Measurements from ENCODE around the gene ODAD4. TPM values are rescaled to one million over a fixed set of nuclear protein-coding genes. Genes with fewer than 3 reads are reported as not detected.

Gene ODAD4
- total and polyA plus RNA-seq, 8 donors, result 0.20 to 4.1 (median 0.72) TPM

- Histone ChIP-seq H3K4me3 (peak within 1 kb of the TSS; percentile 86 to 95 (median 90)), H3K9me3 (no peaks in the 10 kb centered on the region), H3K36me3 (peaks cover 0 to 8% (median 0%) of the 10 kb centered on the region in 3 donors), H3K27ac (peak within 1 kb of the TSS; percentile 79 to 87 (median 82)), H3K4me1 (peaks cover 14 to 33% (median 19%) of the 10 kb centered on the region in 3 donors), H3K27me3 (no peaks in the 10 kb centered on the region)
- 0% methylated on average over 37 to 71 of the region's 71 CpGs for WGBS, 2 donors
- FAIRE-seq, result no peak
- ATAC-seq, result peak; percentile 75 to 90 (median 85)
- DNase-seq, result peak; percentile 89 to 96 (median 92)
- intact Hi-C loops (cut with DNase I), result loop anchor here in 1 of 3 donors (10.0 kb wide), 1 partner anchor 148 kb away; the partner anchor contains the start of gene DHX58
- TF ChIP-seq CTCF (IDR thresholded peaks at IDR 0.05), result no peak
Observed at GRCh38 chr17:41966463-41967140, 36.2 kb downstream of the ODAD4 start, which contains the start of gene CNP. Gene CNP, plus strand, starts transcription at chr17:41966795. Its CDS starts 90 bp downstream, at chr17:41966885.

- 4 to 8% methylated on average over 30 to 39 of the region's 39 CpGs for WGBS, 2 donors
- Histone ChIP-seq H3K4me1 (peaks cover 14 to 35% (median 18%) of the 10 kb centered on the region in 3 donors), H3K27ac (peak overlapping the region; percentile 79 to 87 (median 82)), H3K9me3 (no peaks in the 10 kb centered on the region), H3K4me3 (peak overlapping the region; percentile 86 to 95 (median 90)), H3K27me3 (no peaks in the 10 kb centered on the region), H3K36me3 (peaks cover 0 to 8% (median 0%) of the 10 kb centered on the region in 3 donors)
- peak in 3 of 4 donors; percentile 0 to 1 (median 0) for ATAC-seq
- TF ChIP-seq CTCF (IDR thresholded peaks at IDR 0.05), result no peak
- no peak for FAIRE-seq
- DNase-seq, result peak; percentile 35 to 76 (median 54)
- intact Hi-C loops (cut with DNase I), result loop anchor here in 1 of 3 donors (10.0 kb wide), 1 partner anchor 147 kb away; the partner anchor contains the start of gene DHX58
Observed at GRCh38 chr17:41967141-41967920, 36.9 kb downstream of the ODAD4 start.

- no peak for ATAC-seq
- no peak for FAIRE-seq
- no peaks in the 10 kb centered on the region for H3K9me3 ChIP-seq
- H3K4me3 ChIP-seq, result peak overlapping the region; percentile 86 to 95 (median 90)
- peaks cover 13 to 36% (median 18%) of the 10 kb centered on the region in 3 donors for H3K4me1 ChIP-seq
- TF ChIP-seq CTCF (IDR thresholded peaks at IDR 0.05), result no peak
- H3K27ac ChIP-seq, result peak overlapping the region; percentile 79 to 87 (median 82)
- peaks cover 0 to 8% (median 0%) of the 10 kb centered on the region in 3 donors for H3K36me3 ChIP-seq
- 71 to 80% methylated on average over 37 of the region's 37 CpGs for WGBS, 2 donors
- intact Hi-C loops (cut with DNase I), result loop anchor here in 1 of 3 donors (10.0 kb wide), 1 partner anchor 147 kb away; the partner anchor contains the start of gene DHX58
- H3K27me3 ChIP-seq, result no peaks in the 10 kb centered on the region
- peak in 1 of 6 donors; percentile 75 for DNase-seq
Observed at GRCh38 chr17:41967921-41968578, 37.6 kb downstream of the ODAD4 start.

GRCh38 chr17:41968676-41969075, 38.3 kb downstream of the ODAD4 start:
- Histone ChIP-seq H3K4me1 (peaks cover 17 to 42% (median 24%) of the 10 kb centered on the region in 3 donors), H3K27ac (no peak overlapping the region), H3K36me3 (peaks cover 0 to 8% (median 0%) of the 10 kb centered on the region in 3 donors), H3K4me3 (no peak overlapping the region), H3K9me3 (no peaks in the 10 kb centered on the region), H3K27me3 (no peaks in the 10 kb centered on the region)
- TF ChIP-seq CTCF (IDR thresholded peaks at IDR 0.05), result no peak
- FAIRE-seq (no peak), DNase-seq (no peak), ATAC-seq (no peak)
- intact Hi-C loops (cut with DNase I), result loop anchor here in 1 of 3 donors (10.0 kb wide), 1 partner anchor 146 kb away; the partner anchor contains the start of gene DHX58
- WGBS, 2 donors, result 85 to 91% methylated on average over 10 of the region's 10 CpGs
